Measurements from ENCODE around the gene C17orf107.

The C17orf107 gene

GRCh38 chr17:4895121-4895520 is 4.2 kb upstream of the C17orf107 start:
- Histone ChIP-seq H3K27me3 (ENCODE audit: insufficient read depth, low read length) (no peaks in the 10 kb centered on the region), H3K4me1 (ENCODE audit: insufficient read depth, low read length, severe bottlenecking) (peaks cover 9% of the 10 kb centered on the region), H4K20me1 (ENCODE audit: insufficient read depth, low read length) (no peaks in the 10 kb centered on the region), H3K9ac (ENCODE audit: low read length) (no peak overlapping the region), H3K79me2 (ENCODE audit: insufficient read depth, low read length) (no peaks in the 10 kb centered on the region), H3K9me3 (ENCODE audit: low read length) (no peaks in the 10 kb centered on the region), H3K4me2 (ENCODE audit: low read length) (no peak overlapping the region), H3K9me2 (ENCODE audit: low read depth, low read length) (no peaks in the 10 kb centered on the region), H3K36me3 (ENCODE audit: insufficient read depth, low read length) (peaks cover 54% of the 10 kb centered on the region), H3K27ac (ENCODE audit: low read depth, low read length, poor library complexity, severe bottlenecking) (no peak overlapping the region), H3F3A (ENCODE audit: insufficient read depth, low read length) (no peaks in the 10 kb centered on the region), H3K4me3 (ENCODE audit: low read depth, low read length, poor library complexity, severe bottlenecking) (no peak overlapping the region), H2AFZ (ENCODE audit: low read length) (no peak overlapping the region)
- no peak for TF ChIP-seq CTCF (IDR thresholded peaks at IDR 0.05; ENCODE audit: low read length)
- no peak for TF ChIP-seq EZH2 (IDR thresholded peaks at IDR 0.05; ENCODE audit: borderline replicate concordance, low read length)

GRCh38 chr17:4895657-4896331 is 3.5 kb upstream of the C17orf107 start:
- Histone ChIP-seq H3K9ac (ENCODE audit: low read length) (no peak overlapping the region), H3K36me3 (ENCODE audit: insufficient read depth, low read length) (peaks cover 48% of the 10 kb centered on the region), H2AFZ (ENCODE audit: low read length) (no peak overlapping the region), H3K4me1 (ENCODE audit: insufficient read depth, low read length, severe bottlenecking) (peaks cover 16% of the 10 kb centered on the region), H4K20me1 (ENCODE audit: insufficient read depth, low read length) (no peaks in the 10 kb centered on the region), H3K4me3 (ENCODE audit: low read depth, low read length, poor library complexity, severe bottlenecking) (no peak overlapping the region), H3K4me2 (ENCODE audit: low read length) (no peak overlapping the region), H3K9me2 (ENCODE audit: low read depth, low read length) (no peaks in the 10 kb centered on the region), H3K79me2 (ENCODE audit: insufficient read depth, low read length) (no peaks in the 10 kb centered on the region), H3K27ac (ENCODE audit: low read depth, low read length, poor library complexity, severe bottlenecking) (no peak overlapping the region), H3K9me3 (ENCODE audit: low read length) (no peaks in the 10 kb centered on the region), H3K27me3 (ENCODE audit: insufficient read depth, low read length) (no peaks in the 10 kb centered on the region), H3F3A (ENCODE audit: insufficient read depth, low read length) (no peaks in the 10 kb centered on the region)
- TF ChIP-seq CTCF (IDR thresholded peaks at IDR 0.05; ENCODE audit: low read length) (peak; percentile 13; the same call in 1 of the 2 replicates), EZH2 (IDR thresholded peaks at IDR 0.05; ENCODE audit: borderline replicate concordance, low read length) (no peak)

- peaks cover 23% of the 10 kb centered on the region for H3K4me1 ChIP-seq (ENCODE audit: insufficient read depth, low read length, severe bottlenecking)
- H3K27me3 ChIP-seq (ENCODE audit: insufficient read depth, low read length): no peaks in the 10 kb centered on the region
- no peak overlapping the region for H2AFZ ChIP-seq (ENCODE audit: low read length)
- no peak overlapping the region for H3K4me3 ChIP-seq (ENCODE audit: low read depth, low read length, poor library complexity, severe bottlenecking)
- H4K20me1 ChIP-seq (ENCODE audit: insufficient read depth, low read length): no peaks in the 10 kb centered on the region
- TF ChIP-seq CTCF (IDR thresholded peaks at IDR 0.05; ENCODE audit: low read length) (no peak), EZH2 (IDR thresholded peaks at IDR 0.05; ENCODE audit: borderline replicate concordance, low read length) (no peak)
- no peaks in the 10 kb centered on the region for H3K9me3 ChIP-seq (ENCODE audit: low read length)
- H3F3A ChIP-seq (ENCODE audit: insufficient read depth, low read length): no peaks in the 10 kb centered on the region
- H3K4me2 ChIP-seq (ENCODE audit: low read length): no peak overlapping the region
- peaks cover 40% of the 10 kb centered on the region for H3K36me3 ChIP-seq (ENCODE audit: insufficient read depth, low read length)
- H3K27ac ChIP-seq (ENCODE audit: low read depth, low read length, poor library complexity, severe bottlenecking): no peak overlapping the region
- no peak overlapping the region for H3K9ac ChIP-seq (ENCODE audit: low read length)
- no peaks in the 10 kb centered on the region for H3K9me2 ChIP-seq (ENCODE audit: low read depth, low read length)
- H3K79me2 ChIP-seq (ENCODE audit: insufficient read depth, low read length): no peaks in the 10 kb centered on the region
These were observed 2.8 kb upstream of the C17orf107 start for GRCh38 chr17:4896332-4897197.
